RWPE1 (cell line): ENCODE measurements around the gene TACC2.
"Not testable (repeated sequence)": the region's sequence is repeated elsewhere in the genome, so short reads cannot be mapped to it uniquely, and the experiment has no call there.

ENCODE experiments used
- CTCF ChIA-PET: fragments of 350-600 bp; sonication (Branson Sonifier 250); formaldehyde crosslinking; extraction: SDS; loops from one replicate; lab custom pipeline; 2021; lab: Yijun Ruan, JAX
- POLR2A ChIA-PET: fragments of 400-600 bp; formaldehyde crosslinking; extraction: SDS; loops from one replicate; lab custom pipeline; 2020; ENCODE audit warnings: antibody characterized with exemption; ENCODE audit not compliant: low non-redundant PET; lab: Yijun Ruan, JAX
- DNase-seq: peaks from one replicate; pipeline ENCODE4 v3.0.0; 2012; ENCODE audit warnings: low spot score
- H3K27ac ChIP-seq: fragments of 450-650 bp; 2 replicates; pipeline ENCODE4 v1.5.1; 2017
- CTCF ChIP-seq: fragments of 450-650 bp; conservative IDR thresholded peaks from 2 replicates; pipeline ENCODE4 v1.5.1; 2017; ENCODE audit warnings: low read depth, mild to moderate bottlenecking

TACC2 gene

GRCh38 chr10:122020226-122020625 is 31.3 kb downstream of the TACC2 start:
- TF ChIP-seq CTCF, result no peak
- ChIA-PET POLR2A (no interaction called here), CTCF (interaction anchor here (0.6 to 1.1 kb wide), 3 partner anchors 8 to 93 kb away, joined by 3 to 5 read pairs (median 4); no protein-coding TSS in a partner anchor)
- no peak overlapping the region for H3K27ac ChIP-seq
- no peak for DNase-seq

GRCh38 chr10:122021379-122021778 is 32.4 kb downstream of the TACC2 start:
- POLR2A ChIA-PET, result interaction anchor here (0.6 kb wide), 1 partner anchor 42 kb away, joined by 3 read pairs; no protein-coding TSS in a partner anchor
- H3K27ac ChIP-seq, result no peak overlapping the region
- CTCF ChIA-PET, result no interaction called here
- TF ChIP-seq CTCF, result no peak
- no peak for DNase-seq

- CTCF ChIA-PET, result no interaction called here
- TF ChIP-seq CTCF, result no peak
- POLR2A ChIA-PET, result no interaction called here
- H3K27ac ChIP-seq, result no peak overlapping the region
- DNase-seq, result no peak
Observed at GRCh38 chr10:122021828-122022227, 32.9 kb downstream of the TACC2 start.

GRCh38 chr10:122022276-122022675 is 33.3 kb downstream of the TACC2 start:
- CTCF ChIA-PET, result no interaction called here
- POLR2A ChIA-PET, result no interaction called here
- H3K27ac ChIP-seq, result no peak overlapping the region
- no peak for TF ChIP-seq CTCF
- no peak for DNase-seq

- CTCF ChIA-PET, result interaction anchor here (0.7 kb wide), 1 partner anchor 48 kb away, joined by 3 read pairs; the partner anchor contains the start of gene NSMCE4A
- POLR2A ChIA-PET, DNase-seq, H3K27ac ChIP-seq: not testable (repeated sequence)
Observed at GRCh38 chr10:122023257-122023656, 34.3 kb downstream of the TACC2 start.

GRCh38 chr10:122029499-122030199 is 40.7 kb downstream of the TACC2 start:
- ChIA-PET POLR2A (no interaction called here), CTCF (interaction anchor here (0.6 kb wide), 2 partner anchors 20 to 114 kb away, joined by 3 read pairs; no protein-coding TSS in a partner anchor)
- DNase-seq, result no peak
- no peak for TF ChIP-seq CTCF
- no peak overlapping the region for H3K27ac ChIP-seq

- POLR2A ChIA-PET, result no interaction called here
- H3K27ac ChIP-seq, result no peak overlapping the region
- no peak for DNase-seq
- no peak for TF ChIP-seq CTCF
- CTCF ChIA-PET, result no interaction called here
Observed at GRCh38 chr10:122030200-122030552, 41.2 kb downstream of the TACC2 start.
